Skeletal muscle cell (primary cell): ENCODE measurements around the gene TMEM156.
A peak's percentile ranks its signal among the peaks of the same experiment; 100 is the strongest.

Experiments used
- DNase-seq: peaks from one replicate; pipeline ENCODE4 v3.0.0-alpha.2; 2010; ENCODE audit warnings: low read depth
- H3K4me3 ChIP-seq: 2 replicates; pipeline ENCODE4 v1.5.1; 2011; ENCODE audit warnings: low read depth, mild to moderate bottlenecking, control low read depth, low read length, moderate library complexity

The TMEM156 gene, protein sequence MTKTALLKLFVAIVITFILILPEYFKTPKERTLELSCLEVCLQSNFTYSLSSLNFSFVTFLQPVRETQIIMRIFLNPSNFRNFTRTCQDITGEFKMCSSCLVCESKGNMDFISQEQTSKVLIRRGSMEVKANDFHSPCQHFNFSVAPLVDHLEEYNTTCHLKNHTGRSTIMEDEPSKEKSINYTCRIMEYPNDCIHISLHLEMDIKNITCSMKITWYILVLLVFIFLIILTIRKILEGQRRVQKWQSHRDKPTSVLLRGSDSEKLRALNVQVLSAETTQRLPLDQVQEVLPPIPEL

DNA sequence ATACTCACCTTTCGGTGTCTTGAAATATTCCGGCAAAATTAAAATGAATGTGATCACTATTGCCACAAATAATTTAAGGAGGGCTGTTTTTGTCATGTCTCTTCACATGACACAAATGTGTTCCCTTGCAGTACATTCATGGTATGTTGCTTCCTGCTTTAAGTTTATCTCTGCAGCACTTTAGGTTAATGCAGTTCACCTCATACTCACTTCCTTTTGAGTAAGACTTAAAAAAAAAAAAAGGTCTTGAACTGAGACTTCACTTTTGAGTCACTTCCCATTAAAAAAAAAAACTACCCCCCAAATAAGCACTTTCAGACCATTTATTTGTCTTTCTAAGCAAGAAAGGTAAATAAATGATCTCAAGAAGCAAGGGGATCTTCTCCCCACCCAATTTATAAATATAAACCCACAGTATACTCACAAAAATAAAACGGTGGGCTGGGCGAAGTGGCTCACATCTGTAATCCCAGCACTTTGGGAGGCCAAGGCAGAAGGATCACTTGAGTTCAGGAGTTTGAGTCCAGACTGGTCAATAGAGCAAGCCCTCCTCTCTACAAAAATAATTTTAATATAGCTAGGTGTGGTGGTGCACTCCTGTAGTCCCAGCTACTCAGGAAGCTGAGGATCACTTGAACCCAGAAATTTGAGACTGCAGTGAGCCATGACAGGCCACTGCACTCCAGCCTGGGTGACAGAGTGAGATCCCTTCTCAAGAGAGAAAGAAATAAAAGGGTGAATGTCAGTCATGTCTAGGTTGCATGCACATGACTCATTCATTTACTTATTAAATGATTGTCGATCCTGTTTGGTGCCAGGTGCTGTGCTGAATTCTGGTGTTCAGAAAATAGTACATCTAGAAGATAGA, at the start of gene TMEM156:
TSS of gene TMEM156 (minus strand) at position 192 of the 868 bp plus-strand sequence. CDS start at position 96, 96 bp downstream.
- no peak within 1 kb of the TSS for H3K4me3 ChIP-seq
- no peak for DNase-seq

DNA sequence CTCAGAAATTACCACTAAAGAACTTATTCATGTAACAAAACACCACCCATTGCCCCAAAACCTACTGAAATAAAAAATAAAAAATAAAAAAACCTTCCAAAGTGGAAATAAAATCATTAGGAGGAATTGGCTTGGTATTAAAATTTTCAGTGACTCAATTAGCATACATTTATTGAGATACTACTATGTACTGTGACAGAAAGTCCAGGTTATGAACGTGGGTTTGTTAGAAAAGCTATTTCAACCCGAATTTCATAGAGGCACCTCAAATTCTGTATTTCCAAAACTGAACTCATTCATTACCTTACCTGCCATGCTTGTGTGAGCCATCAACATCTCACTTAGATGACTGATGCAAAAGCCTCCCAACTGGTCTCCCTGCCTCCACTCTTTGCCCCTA, 46.6 kb upstream of the TMEM156 start:
- DNase-seq: no peak
- H3K4me3 ChIP-seq: no peak overlapping the region

DNA sequence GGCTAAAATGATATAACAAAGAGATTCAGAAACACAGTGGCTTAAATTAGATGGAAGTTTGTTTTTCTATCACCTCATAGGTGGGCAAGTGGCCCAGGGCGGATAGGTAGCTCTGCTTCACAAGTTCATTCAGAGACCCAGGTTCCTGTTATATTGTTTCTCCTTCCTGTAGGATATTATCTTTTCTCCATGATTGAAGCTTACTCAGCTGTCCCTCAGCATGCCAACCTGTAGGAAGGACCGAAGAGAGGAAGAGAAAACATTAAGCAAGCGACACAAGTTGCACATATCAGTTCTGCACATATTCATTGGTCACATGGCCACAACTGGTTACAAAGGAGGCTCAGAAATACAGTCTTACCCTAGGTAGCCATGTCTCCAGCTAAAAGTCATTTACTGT, 36.7 kb upstream of the TMEM156 start:
- H3K4me3 ChIP-seq: no peak overlapping the region
- DNase-seq: no peak

DNA sequence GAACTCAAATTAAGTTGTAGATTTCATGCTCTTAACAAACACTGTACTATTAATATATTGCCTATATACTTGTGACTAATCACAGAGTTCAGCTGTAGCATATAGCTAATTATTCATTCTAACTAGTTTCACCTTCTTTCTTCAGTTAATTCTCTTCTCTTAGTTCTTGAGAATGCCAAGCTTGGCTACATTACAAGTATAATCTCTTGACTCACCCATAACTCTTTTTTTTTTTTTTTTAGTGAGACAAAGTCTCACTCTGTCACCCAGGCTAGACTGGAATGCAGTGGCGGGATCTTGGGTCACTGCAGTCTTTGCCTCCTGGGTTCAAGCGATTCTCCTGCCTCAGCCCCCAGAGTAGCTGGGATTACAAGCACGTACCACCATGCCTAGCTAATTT, 35.2 kb upstream of the TMEM156 start:
- no peak overlapping the region for H3K4me3 ChIP-seq
- no peak for DNase-seq

DNA sequence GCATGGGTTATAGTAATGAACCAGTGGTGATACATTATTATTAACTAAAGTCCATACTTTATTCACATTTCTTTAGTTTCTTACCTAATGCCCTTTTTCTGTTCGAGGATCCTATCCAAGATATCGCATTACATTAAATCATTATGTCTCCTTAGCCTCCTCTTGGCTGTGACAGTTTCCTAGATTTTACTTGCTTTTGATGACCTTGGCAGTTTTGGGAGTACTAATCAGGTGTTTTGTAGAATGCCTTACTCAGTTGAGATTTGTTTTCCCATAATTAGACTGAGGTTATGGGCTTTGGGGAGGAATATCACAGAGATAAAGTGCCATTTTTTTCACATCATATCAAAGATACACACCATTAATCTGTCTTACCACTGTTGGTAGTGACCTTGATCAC, 34.8 kb upstream of the TMEM156 start:
- no peak overlapping the region for H3K4me3 ChIP-seq
- no peak for DNase-seq

DNA sequence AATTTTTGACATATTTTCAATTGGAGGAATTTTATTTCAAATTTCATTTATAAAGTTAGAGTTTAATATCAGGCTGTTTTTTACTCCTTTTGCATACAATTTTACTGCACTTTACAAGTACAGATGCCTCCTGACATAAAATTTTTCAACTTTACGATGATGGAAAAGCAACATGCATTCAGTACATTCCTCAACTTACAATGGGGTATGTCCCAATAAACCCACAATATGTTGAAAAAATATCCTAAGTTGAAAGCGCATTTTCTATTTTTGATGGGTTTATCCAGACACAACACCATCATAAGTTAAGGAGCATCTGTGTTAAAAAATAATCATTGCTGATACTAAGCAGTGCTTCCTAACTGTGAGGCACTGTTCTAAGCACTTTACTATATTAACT, 34.2 kb upstream of the TMEM156 start:
- no peak for DNase-seq
- H3K4me3 ChIP-seq: no peak overlapping the region

DNA sequence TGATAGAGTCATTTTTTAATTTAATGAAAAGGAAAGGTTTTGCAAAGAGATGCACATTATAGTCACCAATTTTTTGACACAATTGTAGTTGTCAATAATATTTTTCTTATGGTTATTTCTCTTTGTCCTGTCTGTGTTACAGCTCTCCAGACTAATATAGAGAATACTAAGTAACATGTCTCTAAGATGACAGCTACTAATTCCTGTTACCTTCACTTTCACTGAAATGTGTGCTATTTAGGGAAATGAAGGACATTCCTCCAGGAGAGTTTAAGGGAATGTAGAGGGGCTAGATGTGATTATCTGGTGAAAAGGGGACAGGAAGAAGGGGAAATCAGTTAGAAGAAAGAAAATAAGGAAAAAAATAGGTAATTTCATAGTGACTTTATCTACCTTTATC, 31.2 kb upstream of the TMEM156 start:
- H3K4me3 ChIP-seq: no peak overlapping the region
- no peak for DNase-seq

DNA sequence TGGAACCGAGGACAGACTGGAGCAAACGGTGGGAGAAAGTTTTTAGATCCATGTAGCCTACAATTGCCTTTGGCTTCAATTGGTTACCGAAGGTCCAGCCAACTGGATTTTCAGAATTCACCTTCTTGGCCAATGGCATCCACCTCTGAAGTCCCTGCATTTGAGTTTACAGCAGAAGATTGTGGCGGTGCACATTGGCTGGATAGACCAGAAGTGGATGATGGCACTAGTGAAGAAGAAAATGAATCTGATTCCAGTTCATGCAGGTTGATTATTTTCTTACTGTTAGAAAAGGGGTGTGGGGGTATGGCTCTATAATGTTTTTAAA, 30.5 kb upstream of the TMEM156 start:
- no peak overlapping the region for H3K4me3 ChIP-seq
- DNase-seq: no peak

DNA sequence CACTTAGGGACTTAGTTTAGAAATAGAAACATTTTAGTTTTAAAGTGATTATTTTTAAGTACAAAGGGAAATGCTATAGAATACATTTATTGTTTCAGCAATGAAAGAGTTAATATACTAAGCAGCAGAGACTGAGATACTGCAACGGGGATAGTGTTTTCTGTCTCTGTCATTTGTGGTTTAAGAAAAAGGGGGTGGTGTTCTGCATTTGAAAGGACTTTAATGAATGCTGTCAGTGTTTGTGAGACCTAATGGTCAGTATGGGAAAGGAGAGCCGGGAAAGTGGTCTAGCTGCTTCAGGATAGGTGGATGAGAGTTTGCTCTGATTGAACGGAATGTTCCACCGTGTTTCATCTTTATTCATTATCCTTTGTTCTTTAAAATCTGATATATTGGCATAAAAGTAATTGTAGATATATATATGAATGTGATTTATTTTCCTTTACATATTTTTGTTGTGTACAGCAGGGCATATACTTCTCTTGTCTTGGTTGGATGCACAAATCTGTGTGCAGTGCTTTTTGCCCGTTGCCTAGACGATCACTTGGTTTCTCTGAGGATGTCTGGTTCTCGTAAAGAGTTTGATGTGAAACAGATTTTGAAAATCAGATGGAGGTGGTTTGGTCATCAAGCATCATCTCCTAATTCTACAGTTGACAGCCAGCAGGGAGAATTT, 30.0 kb upstream of the TMEM156 start, which contains the start of gene KLHL5:
TSS of gene KLHL5 (plus strand) at position 139 of the 676 bp plus-strand sequence. CDS start at position 560, 421 bp downstream.
- DNase-seq: no peak
- H3K4me3 ChIP-seq: no peak within 1 kb of the TSS

DNA sequence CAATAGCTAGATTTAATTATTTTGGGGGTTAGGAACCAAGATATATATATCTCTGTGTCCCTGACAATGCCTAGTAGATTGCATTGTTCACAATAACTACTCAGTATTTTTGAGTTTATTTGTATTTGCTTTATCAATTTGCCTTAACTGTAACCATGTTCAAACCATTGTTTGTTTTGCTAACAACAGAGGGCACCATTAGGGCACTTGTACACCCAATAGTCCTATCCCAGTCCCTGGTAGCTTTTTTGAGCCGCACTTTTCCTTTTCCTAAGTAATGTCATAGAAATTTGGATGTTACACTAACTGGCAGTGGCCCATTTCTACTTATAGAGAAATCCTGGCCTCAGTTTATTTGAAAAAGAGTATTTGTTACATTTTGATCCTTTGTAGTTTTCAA, 29.2 kb upstream of the TMEM156 start:
- H3K4me3 ChIP-seq: no peak overlapping the region
- DNase-seq: no peak

DNA sequence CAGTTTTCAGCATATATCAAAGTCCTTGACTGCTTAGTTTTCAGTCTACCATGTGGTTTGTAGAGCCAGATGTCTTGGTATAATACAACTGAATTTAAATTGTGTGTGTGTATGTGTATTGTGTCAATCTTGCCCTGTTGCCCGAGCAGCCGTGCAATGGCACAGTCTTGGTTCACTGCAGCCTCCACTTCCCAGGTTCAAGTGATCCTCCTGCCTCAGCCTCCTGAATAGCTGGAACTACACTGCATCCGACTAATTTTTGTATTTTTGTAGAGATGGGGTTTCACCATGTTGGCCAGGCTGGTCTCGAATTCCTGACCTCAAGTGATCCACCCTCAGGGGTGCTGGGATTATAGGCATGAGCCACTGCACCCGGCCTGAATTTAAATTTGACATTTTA, 23.8 kb upstream of the TMEM156 start:
- DNase-seq: no peak
- H3K4me3 ChIP-seq: no peak overlapping the region

DNA sequence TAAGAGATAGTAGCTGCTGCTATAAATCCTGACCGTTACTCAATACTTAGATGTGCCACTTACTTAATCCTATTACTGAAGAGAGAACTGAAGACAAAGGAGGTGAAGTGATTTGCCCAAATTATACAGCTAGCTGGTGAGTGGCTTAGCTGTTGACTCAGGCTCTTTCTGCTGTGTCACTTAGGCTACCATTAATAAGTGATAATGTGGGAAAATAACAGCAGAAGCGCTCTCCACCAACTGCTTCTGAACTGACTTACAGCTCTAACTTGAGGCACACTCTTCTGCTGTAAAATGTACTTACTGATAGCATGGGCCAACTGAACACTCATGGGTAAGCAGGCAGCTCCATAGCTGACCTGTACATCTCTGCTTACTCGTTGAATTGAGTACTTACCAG, 22.3 kb upstream of the TMEM156 start:
- no peak for DNase-seq

DNA sequence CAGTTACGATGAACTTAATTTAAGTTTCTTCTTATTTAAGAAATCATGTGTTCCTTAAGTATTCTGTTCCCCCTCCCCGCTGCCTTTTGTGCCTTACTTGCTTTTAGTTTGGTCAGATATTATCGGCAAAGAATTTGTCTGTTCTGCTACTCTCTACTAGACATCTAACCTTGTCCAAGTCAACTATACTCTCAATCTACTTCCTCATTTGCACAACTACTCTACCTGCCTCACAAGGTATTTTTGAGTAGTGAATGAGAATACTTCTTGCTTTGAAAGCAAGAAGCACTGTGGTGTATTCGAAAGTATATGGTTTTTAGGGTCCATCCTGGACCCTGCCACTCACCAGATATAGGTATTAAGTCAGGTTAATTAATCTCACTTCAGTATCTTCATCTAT, 21.8 kb upstream of the TMEM156 start:
- DNase-seq: no peak
- no peak overlapping the region for H3K4me3 ChIP-seq

More for the DNA sequence above, 22.3 kb upstream of the TMEM156 start:
- H3K4me3 ChIP-seq: no peak overlapping the region

DNA sequence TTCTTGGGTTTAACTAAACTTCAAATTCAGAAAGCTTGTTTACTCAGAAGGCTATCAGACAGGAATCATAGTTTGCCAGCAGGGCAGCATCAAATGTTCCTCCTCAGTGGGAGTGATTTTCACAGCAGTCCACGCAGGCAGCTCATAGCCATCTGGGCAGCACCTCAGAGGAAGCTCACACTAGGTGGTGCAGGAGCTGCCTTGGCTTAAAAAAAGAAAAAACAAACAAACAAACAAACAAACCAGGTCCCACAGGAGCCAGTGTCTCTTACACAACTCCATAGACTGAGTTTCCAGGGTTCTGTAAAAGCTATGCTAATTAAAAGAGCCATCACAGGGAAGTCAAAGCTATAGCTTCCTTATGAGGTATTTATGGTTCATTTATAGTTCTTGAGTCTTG, 19.3 kb upstream of the TMEM156 start:
- no peak for DNase-seq
- no peak overlapping the region for H3K4me3 ChIP-seq

DNA sequence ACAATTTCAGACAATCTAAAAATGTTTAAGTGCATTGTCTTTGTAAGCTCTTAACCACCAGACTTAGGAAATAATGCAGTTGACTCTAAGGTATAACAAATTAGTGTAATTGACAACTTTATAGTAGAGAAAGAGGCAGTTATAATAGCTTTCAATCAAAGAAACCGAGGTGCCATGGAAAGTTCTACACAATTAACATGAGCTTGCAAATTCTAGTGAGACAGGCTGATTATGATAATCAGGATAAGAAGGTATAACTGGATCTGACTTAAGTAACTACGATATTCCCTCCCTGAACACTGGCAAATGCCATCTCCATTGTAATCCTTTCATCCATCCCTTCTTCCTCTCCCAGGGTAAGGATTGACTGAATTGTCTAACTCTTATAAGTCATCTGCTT, 18.4 kb upstream of the TMEM156 start:
- H3K4me3 ChIP-seq: no peak overlapping the region
- no peak for DNase-seq

DNA sequence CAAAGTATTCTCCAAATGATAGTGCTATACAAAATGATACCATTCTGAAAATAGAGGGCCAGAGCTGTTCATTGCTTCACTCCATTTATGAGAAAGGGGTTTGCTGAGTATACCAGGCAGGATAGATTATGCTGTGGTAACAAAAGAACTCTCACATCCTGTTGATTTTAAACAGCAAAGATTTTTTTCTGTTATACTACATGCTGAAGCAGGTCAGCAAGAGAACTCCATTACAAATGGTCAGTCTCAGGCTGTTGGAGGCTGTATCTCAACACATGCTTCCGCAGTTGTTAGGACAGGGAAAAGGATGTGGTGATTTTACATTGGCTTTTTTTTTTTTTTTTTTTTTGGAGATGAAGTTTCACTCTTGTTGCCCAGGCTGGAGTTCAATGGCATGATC, 16.1 kb upstream of the TMEM156 start:
- no peak for DNase-seq
- no peak overlapping the region for H3K4me3 ChIP-seq

DNA sequence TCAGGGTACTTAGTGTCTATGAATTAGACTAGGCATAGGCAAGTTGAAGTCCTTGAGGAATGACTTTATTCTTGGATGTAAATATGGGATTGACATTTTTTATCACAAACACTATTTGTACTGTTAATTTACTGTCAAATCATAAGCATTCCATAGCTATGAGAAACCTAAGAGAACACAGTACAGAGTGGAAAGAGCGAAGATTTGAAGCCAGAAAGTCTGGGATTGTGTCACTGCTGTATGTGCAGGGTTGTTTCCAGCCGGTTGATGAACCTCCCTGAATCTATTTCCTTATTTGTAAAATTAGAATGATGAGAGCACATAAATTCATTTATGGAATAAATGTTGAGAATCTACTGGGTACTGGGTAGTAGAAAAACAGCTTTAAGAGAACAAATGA, 15.5 kb upstream of the TMEM156 start:
- DNase-seq: no peak
- no peak overlapping the region for H3K4me3 ChIP-seq

DNA sequence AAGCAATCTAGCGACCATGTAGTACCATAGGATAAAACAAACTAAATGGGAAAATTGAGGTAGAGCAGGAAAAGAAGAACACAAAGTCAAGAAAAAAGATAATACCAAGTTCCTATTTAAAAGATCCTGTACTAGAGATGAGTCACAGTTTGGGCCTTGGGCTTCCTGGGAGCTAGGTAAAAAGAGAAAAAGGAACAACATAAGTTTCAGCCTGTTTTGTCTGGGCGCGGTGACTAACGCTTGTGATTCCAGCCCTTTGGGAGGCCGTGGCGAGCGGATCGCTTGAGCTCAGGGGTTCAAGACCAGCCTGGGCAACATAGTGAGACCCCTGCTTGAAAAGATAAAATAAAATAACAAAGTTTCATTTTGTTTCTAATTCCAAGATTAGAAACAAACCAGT, 14.0 kb upstream of the TMEM156 start:
- DNase-seq: no peak

DNA sequence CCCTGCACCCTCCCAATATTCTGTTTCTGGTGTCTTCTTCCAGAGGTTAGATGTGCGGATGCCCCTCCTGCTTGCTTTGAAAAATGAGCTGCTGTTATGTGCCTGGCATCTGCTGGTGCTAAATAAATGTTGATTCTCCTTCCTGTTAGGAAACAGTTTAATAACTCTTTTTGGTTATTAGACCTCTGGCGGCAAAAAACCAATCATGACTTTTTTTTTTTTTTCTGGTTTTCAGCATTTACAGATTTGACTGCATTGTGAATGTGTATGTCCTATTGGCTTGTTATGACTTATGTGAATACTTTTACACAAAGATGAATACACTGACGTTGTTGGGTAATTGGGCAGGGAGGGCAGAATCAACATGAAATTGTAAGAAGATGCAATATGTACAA, 13.6 kb upstream of the TMEM156 start:
- no peak for DNase-seq
- H3K4me3 ChIP-seq: peak overlapping the region; percentile 66

More for the DNA sequence above, 14.0 kb upstream of the TMEM156 start:
- peak overlapping the region; percentile 66 for H3K4me3 ChIP-seq
